ENCODE results near the gene RMC1. TPM values are rescaled to one million over a fixed set of nuclear protein-coding genes. Genes with fewer than 3 reads are reported as not detected.

Gene RMC1
- total and polyA plus RNA-seq, 2 donors from 2014 or later: 25.9 to 40.4 TPM

DNA sequence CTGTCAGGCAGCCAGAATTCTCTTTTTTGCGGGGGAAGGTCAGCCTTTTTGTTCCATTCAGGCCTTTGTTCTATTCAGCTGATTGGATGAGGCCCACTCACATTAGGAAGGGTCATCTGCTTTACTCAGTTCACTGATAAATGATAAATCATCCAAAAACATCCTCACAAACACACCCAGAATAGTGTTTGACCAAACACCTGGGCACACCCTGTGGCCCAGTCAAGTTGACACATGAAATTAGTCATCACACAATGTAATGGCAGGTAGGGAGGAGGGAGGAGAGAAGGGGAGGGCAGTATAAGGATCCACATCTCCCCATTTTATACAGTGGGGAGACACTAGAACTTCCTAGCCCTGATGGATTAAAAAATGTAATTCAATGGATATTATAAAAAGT is 8.3 kb upstream of the RMC1 start:
- intact Hi-C loops (cut with DNase I): no loop called here
- Histone ChIP-seq H3K4me3 (ENCODE audit: low read length in 3 of 3) (no peak overlapping the region), H3K27me3 (ENCODE audit: control insufficient read depth, insufficient read depth, low read length) (no peaks in the 10 kb centered on the region), H3K9me3 (ENCODE audit: control insufficient read depth in 2 of 3, insufficient read depth in 1 of 3, low read length in 3 of 3) (no peaks in the 10 kb centered on the region), H3K36me3 (ENCODE audit: control insufficient read depth in 2 of 3, insufficient read depth in 3 of 3, low read length in 3 of 3) (no peaks in the 10 kb centered on the region), H3K4me1 (ENCODE audit: control insufficient read depth in 2 of 3, insufficient read depth in 2 of 3, low read depth in 1 of 3, low read length in 3 of 3) (no peaks in the 10 kb centered on the region), H3K9ac (ENCODE audit: low read length in 3 of 3) (no peak overlapping the region), H3K27ac (ENCODE audit: low read depth in 2 of 2, low read length in 2 of 2) (no peak overlapping the region)
- DNase-seq (no peak), FAIRE-seq (no peak)
- TF ChIP-seq, protein P1, sequence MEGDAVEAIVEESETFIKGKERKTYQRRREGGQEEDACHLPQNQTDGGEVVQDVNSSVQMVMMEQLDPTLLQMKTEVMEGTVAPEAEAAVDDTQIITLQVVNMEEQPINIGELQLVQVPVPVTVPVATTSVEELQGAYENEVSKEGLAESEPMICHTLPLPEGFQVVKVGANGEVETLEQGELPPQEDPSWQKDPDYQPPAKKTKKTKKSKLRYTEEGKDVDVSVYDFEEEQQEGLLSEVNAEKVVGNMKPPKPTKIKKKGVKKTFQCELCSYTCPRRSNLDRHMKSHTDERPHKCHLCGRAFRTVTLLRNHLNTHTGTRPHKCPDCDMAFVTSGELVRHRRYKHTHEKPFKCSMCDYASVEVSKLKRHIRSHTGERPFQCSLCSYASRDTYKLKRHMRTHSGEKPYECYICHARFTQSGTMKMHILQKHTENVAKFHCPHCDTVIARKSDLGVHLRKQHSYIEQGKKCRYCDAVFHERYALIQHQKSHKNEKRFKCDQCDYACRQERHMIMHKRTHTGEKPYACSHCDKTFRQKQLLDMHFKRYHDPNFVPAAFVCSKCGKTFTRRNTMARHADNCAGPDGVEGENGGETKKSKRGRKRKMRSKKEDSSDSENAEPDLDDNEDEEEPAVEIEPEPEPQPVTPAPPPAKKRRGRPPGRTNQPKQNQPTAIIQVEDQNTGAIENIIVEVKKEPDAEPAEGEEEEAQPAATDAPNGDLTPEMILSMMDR (IDR thresholded peaks at IDR 0.05; ENCODE audit: borderline replicate concordance, extremely low read depth, insufficient read depth): no peak

DNA sequence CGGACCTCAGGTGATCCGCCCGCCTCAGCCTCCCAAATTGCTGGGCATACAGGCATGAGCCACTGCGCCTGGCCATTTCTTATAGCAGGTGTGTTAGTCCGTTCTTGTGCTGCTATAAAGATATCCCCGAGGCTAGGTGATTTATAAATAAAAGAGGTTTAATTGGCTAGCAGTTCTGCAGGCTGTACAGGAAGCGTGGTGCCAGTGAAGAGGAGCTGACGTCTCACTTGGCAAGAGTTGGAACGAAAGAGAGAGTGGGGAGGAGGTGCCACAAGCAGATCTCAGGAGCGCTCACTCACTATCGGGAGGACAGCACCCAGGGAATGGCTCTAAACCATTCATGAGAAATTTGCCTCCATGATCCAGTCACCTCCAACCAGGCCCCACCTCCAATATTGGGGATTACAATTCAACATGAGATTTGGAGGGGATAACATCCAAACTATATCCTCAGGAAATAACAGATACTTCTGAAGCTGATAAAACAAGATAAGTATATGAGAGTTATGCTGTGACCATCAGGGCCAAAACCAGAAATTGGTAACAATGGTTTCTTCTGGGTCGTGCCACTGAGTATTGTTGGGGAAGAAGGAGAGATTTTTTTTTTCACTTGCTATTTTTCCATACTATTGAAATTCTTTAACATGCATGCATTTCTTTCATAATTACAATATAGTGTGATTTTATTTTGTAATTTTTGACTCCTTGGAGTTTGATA is 7.4 kb upstream of the RMC1 start:
- DNase-seq: no peak

DNA sequence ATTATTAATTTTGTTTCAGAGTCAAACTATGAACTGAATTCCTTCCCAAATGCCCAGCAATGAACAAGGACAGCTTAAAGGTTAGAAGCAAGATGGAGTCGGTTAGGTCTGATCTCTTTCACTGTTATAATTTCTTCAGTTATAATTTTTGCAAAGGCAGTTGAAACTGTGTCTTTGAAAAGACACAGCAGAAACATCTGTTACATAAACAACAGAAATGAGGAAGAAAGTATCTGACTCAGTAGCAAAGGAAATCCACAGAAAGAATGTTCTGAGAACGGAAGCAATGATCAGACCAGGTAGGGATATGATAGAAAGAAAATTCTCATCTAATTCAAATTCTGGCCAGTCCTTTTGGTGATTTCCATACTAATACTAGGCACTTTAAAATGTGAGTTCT is 5.2 kb upstream of the RMC1 start:
- DNase-seq (no peak), FAIRE-seq (no peak)
- no peaks in the 10 kb centered on the region for H3K4me1 ChIP-seq (ENCODE audit: control insufficient read depth in 2 of 3, insufficient read depth in 2 of 3, low read depth in 1 of 3, low read length in 3 of 3)
- TF ChIP-seq, protein P1 (IDR thresholded peaks at IDR 0.05; ENCODE audit: borderline replicate concordance, extremely low read depth, insufficient read depth): no peak
- intact Hi-C loops (cut with DNase I): no loop called here
- H3K36me3 ChIP-seq (ENCODE audit: control insufficient read depth in 2 of 3, insufficient read depth in 3 of 3, low read length in 3 of 3): no peaks in the 10 kb centered on the region
- no peaks in the 10 kb centered on the region for H3K9me3 ChIP-seq (ENCODE audit: control insufficient read depth in 2 of 3, insufficient read depth in 1 of 3, low read length in 3 of 3)
- no peak overlapping the region for H3K9ac ChIP-seq (ENCODE audit: low read length in 3 of 3)
- H3K27me3 ChIP-seq (ENCODE audit: control insufficient read depth, insufficient read depth, low read length): no peaks in the 10 kb centered on the region
- no peak overlapping the region for H3K4me3 ChIP-seq (ENCODE audit: low read length in 3 of 3)
- H3K27ac ChIP-seq (ENCODE audit: low read depth in 2 of 2, low read length in 2 of 2): no peak overlapping the region

More for the DNA sequence above, 7.4 kb upstream of the RMC1 start:
- FAIRE-seq: no peak
- Histone ChIP-seq H3K9ac (ENCODE audit: low read length in 3 of 3) (no peak overlapping the region), H3K36me3 (ENCODE audit: control insufficient read depth in 2 of 3, insufficient read depth in 3 of 3, low read length in 3 of 3) (no peaks in the 10 kb centered on the region), H3K27me3 (ENCODE audit: control insufficient read depth, insufficient read depth, low read length) (no peaks in the 10 kb centered on the region), H3K27ac (ENCODE audit: low read depth in 2 of 2, low read length in 2 of 2) (no peak overlapping the region), H3K4me3 (ENCODE audit: low read length in 3 of 3) (no peak overlapping the region), H3K4me1 (ENCODE audit: control insufficient read depth in 2 of 3, insufficient read depth in 2 of 3, low read depth in 1 of 3, low read length in 3 of 3) (no peaks in the 10 kb centered on the region), H3K9me3 (ENCODE audit: control insufficient read depth in 2 of 3, insufficient read depth in 1 of 3, low read length in 3 of 3) (no peaks in the 10 kb centered on the region)
- intact Hi-C loops (cut with DNase I): no loop called here
- TF ChIP-seq, protein P1 (IDR thresholded peaks at IDR 0.05; ENCODE audit: borderline replicate concordance, extremely low read depth, insufficient read depth): no peak

All from kidney (tissue), 14 donors.